M059J (cell line): ENCODE measurements around the gene CCDC117. TPM values are rescaled to one million over a fixed set of nuclear protein-coding genes. Genes with fewer than 3 reads are reported as not detected.
A peak's percentile ranks its signal among the peaks of the same experiment; 100 is the strongest.
"Not testable (repeated sequence)": the region's sequence is repeated elsewhere in the genome, so short reads cannot be mapped to it uniquely, and the experiment has no call there.

Experiments used
- DNase-seq: peaks from one replicate; pipeline ENCODE4 v3.0.0-alpha.2; 2012; ENCODE audit warnings: low read depth
- total RNA-seq: library from RNA; depleted of rRNA; stranded (reverse); fragments of >200 nt; shearing (Covaris generic); gene quantifications from 2 replicates; pipeline ENCODE4 v1.2.3, GENCODE V29; 2014; rRNA removed

The CCDC117 gene
- total RNA-seq = 24.4 and 35.2 TPM in 2 replicates

GRCh38 chr22:28772633-28773460 lies at the start of gene CCDC117:
CCDC117 (plus strand) TSS chr22:28772695; CDS start chr22:28772850, 155 bp downstream.
- DNase-seq = peak; percentile 91

GRCh38 chr22:28728002-28728401 lies 44.5 kb upstream of the CCDC117 start:
- no peak for DNase-seq

DNA sequence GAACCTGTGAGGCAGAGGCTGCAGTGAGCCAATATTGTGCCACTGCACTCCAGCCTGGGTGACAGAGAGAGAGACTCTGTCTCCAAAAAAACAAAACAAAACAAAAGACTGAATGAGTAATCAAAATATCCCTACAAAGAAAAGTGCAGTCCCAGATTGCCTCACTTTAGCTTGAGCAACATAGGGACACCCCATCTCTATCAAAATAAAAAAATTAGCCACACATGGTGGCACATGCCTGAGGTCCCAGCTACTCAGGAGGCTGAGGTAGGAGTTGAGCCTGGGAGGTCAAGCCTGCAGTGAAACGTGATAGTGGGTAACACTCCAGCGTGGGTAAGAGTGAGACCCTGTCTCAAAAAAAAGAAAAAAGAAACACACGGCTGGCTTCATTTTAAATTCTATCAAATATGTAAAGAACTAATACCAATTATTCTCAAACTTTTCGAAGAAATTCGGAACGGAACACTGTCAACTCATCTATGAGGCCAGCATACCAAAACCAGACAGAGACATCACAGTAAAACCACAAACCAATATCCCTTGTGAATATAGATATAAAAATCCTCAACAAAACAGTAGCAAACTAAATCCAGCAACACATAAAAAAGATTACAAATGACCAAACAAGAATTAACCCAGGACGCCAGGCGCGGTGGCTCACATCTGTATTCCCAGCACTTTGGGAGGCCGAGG lies 43.7 kb upstream of the CCDC117 start:
- no peak for DNase-seq

- DNase-seq = no peak
Measured at GRCh38 chr22:28730179-28730578, 42.3 kb upstream of the CCDC117 start.

GRCh38 chr22:28734393-28734792 lies 38.1 kb upstream of the CCDC117 start:
- no peak for DNase-seq

DNA sequence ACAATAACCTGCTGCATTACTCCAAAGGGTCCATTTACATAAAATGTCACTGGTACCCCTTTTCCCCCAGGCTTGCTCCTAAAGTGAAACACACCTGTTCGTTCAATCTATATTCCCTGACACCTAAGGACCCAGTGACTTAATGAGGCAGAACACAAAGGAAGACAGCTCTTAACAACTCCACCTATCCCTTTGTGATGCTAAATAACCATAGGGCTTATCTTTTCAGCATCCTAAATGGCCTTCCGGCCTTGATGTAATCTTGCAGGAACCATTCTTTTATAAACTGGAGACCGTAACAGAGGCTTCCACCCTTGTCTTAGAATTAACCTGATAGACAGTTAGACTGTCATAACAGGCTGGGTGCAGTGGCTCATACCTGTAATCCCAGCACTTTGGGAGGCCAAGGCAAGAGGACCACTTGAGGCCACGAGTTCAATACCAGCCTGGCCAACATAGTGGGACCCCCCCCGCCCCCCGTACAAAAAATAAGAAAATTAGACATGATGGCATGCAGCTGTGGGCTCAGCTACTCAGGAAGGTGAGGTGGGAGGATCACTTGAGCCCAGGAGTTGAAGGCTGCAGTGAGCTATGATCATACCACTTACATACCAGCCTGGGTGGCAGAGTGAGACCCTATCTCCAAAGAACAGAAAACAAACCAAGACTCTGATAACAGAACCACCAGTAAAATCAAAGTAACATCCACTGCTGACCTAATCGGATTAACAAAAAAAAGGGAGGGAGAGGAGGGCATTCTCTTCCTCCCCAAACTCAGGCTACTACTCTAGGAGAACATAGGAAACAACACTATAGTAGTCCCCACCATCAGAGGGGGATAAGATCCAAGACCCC lies 36.0 kb upstream of the CCDC117 start:
- DNase-seq = no peak

DNA sequence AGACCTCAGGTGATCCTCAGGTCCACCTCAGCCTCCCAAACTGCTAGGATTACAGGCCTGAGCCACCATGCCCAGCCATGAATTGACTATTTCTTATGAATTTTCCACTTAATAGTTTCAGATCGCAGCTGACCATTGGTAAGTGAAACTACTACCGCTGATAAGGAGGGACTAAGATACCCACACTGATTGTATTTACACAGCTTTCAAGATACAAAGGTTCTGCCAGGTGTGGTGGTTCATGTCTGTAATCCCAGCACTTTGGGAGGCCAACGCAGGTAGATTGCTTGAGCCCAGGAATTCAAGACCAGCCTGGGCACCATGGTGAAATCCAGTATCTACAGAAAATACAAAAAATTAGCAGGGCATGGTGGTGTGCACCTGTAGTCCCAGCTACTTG lies 34.8 kb upstream of the CCDC117 start:
- no peak for DNase-seq

DNA sequence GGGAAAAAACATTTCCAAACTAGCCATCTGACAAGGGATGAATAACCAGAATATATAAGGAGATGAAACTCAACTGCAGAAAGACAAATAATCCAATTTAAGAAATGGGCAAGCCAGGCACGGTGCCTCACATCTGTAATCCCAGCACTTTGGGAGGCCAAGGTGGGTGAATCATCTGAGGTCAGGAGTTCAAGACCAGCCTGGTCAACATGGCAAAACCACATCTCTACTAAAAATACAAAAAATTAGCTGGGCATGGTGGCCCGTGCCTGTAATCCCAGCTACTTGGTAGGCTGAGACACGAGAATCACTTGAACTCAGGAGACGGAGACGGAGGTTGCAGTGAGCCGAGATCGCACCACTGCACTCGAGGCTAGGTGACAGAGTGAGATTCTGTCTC lies 33.6 kb upstream of the CCDC117 start:
- DNase-seq = not testable (repeated sequence)

- DNase-seq = no peak
Measured at GRCh38 chr22:28741200-28741784, 31.2 kb upstream of the CCDC117 start.

DNA sequence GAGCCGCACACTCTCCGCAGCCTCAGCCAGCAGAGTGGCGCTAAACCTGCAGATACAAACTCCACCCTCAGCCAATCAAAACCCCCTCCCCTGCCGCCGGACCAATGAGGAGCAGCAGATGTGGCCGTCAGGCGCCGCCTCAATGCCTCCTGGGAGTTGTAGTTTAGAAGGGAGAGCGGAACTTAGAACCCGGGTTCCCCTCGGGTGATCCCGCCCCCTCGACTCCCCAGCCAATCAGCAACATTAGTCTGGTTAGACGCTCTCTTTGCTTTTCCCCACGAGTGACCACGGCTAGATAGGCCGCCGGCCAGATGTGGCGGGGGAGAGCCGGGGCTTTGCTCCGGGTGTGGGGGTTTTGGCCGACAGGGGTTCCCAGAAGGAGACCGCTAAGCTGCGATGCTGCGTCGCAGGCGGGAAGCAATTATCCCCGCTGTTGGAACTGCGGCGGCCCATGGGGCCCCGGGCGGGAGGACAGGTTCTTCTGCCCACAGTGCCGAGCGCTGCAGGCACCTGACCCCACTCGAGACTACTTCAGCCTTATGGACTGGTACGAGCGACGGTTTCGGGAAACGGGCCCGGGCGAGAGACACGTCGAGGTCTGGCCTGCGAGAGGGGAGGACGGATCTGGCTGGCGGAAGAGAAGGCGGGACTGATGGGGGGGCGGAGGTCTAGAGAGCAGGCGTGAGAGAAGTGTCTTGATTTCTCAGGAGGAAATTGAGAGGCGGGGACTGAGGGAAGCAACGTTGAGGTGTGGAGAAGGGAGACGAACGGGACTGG lies 30.5 kb upstream of the CCDC117 start, which contains the start of the genes CHEK2 and HSCB:
CHEK2 (minus strand) TSS at position 36 of the 777 bp plus-strand sequence. CDS start 7,099 bp downstream, outside the sequence.
HSCB (plus strand) TSS at position 255 of the 777 bp plus-strand sequence; CDS start at position 312, 57 bp downstream.
- peak; percentile 97 for DNase-seq

DNA sequence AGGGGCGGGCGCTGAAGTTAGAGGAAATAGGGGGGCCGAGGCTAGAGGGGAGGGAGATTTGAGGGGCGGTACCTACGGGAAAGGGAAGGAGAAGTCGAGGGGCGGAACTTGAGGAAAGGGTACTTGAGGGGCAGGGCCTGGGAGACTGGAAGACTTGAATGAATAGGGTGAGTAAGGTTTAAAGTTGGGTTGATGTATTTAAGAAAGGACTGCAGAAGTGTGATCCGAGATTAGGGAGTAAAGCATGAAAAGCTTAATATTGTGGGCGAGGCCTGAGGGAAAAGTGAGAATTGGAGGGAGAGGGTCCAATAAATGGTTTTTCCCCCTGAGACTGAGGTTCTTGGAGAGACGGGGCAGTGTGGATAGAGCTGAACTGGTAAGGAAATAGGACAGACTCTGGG lies 29.9 kb upstream of the CCDC117 start:
- DNase-seq = no peak

- no peak for DNase-seq
Measured at GRCh38 chr22:28743852-28744251, 28.6 kb upstream of the CCDC117 start.

- DNase-seq = peak; percentile 55
Measured at GRCh38 chr22:28750471-28750881, 22.0 kb upstream of the CCDC117 start.

GRCh38 chr22:28754512-28754911 lies 18.0 kb upstream of the CCDC117 start:
- DNase-seq = not testable (repeated sequence)

DNA sequence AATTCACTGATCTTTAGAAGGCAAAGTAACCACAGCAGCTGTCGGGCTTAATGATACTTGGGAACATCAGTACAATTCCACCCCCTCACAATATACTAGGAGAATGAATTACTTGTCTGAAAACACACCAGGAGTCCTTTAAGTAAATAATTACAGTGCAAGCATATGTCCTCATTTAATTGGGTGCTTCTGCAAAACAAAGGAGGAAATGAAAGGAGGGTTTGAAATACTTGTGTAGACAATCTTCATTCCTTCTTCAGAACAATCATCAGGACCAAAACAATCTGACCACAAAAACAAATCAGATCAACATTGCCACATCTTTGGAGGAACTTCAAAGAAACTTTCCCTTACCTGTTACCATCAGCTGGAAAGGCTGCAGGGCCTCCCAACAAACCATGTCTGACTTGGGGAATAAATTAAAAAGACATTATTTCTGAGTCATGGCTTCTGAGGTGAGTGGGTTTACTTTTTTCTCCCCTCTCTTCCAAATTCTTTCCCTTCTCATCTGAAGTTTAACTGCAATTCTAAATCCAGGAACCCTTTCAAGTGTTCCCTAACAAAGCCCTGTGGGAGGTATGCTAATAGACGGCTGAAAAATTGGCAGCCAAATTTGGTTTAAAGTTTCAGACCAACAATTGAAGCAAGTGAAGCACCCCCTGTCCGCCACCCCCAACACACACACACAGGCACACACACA lies 12.5 kb upstream of the CCDC117 start:
- DNase-seq = peak; percentile 55

DNA sequence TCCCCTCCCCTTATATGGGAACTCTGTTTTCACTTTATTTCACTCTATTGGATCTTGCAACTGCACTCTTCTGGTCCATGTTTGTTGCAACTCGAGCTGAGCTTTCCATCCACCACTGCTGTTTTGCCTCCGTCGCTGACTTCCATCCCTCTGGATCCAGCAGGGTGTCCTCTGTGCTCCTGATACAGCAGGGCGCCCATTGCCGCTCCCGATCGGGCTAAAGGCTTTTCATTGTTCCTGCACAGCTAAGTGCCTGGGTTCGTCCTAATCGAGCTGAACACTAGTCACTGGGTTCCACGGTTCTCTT lies 11.1 kb upstream of the CCDC117 start:
- DNase-seq = no peak

DNA sequence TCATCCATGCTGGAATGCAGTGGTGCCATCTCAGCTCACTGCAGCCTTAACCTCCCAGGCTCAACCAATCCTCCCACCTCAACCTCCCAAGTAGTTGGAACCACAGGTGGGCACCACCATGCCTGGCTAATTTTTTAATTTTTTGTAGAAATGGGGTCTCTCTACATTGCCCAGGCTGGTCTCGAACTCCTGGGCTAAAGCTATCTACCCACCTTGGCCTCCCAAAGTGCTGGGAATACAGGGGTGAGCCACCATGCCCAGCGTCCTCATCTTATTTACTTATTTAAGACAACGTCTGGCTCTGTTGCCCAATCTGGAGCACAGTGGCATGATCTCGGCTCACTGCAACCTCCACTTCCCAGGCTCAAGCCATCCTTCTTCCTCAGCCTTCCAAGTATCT lies 10.5 kb upstream of the CCDC117 start:
- DNase-seq = not testable (repeated sequence)

DNA sequence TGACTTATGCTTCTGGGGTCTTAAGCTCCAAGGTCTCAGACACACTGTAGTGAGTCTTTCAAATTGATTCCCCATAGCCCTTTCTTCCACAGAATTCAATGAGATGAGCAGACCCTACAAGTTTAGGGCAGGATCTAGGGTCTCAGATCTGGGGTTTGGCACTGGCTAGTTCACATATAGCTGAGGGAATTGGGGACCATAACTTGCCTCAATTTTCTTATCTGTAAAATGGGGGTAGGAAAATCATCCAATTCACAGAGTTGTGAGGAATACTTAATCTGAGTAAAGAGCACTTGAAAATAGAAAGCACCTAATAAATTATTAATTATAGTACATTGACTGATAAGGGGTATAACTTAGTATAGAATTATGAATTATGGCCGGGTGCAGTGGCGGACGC lies 5.9 kb upstream of the CCDC117 start:
- DNase-seq = no peak

GRCh38 chr22:28768701-28769393 lies 3.6 kb upstream of the CCDC117 start:
- no peak for DNase-seq
